GM12873 (cell line): Measurements from ENCODE around the gene ITGA5.

Experiments used
- TF ChIP-seq, protein P1 (sequence below): IDR thresholded peaks from 2 replicates; pipeline ENCODE4 v1.5.1; 2012; ENCODE audit warnings: low read depth, mild to moderate bottlenecking, moderate library complexity, low read length, control low read depth; ENCODE audit not compliant: insufficient read depth; ENCODE audit errors: missing control alignments

Gene ITGA5

DNA sequence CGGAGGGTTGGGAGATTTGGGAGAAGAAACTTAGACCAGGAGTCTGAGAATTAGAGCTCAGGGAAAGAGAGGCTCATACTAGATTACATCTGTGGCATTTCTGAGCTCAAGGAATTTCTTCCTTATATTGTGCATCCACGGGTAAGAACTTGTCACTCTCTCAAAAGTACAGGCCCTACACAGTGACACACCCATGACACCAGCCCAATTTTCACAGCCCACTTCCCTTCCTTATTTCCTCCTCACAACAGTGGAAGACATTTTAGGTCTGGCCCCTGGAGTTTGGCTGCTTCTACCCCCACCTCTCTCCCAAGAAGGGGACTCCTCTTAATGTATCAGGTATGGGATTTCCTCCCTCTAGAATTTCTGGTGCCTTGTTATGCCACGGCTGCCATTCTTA lies 25.3 kb downstream of the ITGA5 start:
- TF ChIP-seq, protein P1, sequence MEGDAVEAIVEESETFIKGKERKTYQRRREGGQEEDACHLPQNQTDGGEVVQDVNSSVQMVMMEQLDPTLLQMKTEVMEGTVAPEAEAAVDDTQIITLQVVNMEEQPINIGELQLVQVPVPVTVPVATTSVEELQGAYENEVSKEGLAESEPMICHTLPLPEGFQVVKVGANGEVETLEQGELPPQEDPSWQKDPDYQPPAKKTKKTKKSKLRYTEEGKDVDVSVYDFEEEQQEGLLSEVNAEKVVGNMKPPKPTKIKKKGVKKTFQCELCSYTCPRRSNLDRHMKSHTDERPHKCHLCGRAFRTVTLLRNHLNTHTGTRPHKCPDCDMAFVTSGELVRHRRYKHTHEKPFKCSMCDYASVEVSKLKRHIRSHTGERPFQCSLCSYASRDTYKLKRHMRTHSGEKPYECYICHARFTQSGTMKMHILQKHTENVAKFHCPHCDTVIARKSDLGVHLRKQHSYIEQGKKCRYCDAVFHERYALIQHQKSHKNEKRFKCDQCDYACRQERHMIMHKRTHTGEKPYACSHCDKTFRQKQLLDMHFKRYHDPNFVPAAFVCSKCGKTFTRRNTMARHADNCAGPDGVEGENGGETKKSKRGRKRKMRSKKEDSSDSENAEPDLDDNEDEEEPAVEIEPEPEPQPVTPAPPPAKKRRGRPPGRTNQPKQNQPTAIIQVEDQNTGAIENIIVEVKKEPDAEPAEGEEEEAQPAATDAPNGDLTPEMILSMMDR: no peak

DNA sequence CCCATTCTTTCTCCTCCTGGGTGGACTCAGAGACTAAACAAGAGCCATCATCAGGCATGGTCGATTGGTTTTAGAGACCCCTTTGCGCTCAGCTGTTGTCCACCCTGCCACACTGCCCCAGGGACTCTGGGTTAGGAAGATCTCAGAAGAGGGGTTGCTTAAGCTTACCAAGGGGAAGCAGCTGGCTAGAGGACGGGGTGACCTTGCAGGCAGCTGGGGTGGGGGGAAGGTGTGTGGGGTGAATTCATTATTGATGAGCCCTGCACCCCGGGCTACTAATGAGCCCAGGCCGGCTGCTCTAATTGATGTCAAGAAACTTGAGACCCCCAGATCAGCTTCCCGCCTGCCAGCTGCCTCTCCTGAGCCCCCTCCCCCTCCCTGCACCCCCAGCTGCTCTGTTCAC lies 25.9 kb downstream of the ITGA5 start:
- TF ChIP-seq, protein P1: no peak

DNA sequence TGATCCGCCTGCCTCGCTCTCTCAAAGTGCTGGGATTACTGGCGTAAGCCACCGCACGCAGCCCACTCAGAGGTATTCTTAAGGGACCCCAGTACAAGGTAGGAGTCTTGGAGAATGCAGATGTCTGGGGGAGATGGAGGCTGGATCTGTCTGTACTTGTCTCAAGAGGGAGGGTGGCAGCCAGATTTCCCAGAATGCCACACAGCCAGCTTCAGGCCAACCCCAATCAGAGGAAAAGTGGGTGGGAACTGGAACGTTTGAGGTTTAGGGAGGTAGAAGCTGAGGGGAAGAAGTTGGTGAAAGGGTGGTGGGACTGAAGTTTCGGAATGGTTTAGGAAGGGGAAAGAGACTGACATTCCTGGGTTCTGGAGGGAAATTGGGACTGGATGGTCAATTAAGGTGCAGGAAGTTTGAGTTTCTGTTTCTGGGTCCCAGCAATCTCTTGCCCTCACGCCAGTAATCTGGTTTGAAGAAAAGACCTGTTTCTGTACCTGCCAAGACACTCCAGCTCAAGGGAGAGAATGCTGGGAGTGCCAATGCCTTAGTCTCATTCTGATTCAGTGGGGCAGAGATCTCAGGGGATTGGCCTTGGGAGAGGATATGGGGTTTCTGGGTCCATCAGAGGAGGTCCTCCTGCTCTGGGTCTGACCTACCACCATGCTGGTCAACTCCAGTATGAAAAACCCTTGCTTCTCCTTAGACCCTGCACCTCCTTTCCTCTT lies 26.4 kb downstream of the ITGA5 start:
- TF ChIP-seq, protein P1: no peak

DNA sequence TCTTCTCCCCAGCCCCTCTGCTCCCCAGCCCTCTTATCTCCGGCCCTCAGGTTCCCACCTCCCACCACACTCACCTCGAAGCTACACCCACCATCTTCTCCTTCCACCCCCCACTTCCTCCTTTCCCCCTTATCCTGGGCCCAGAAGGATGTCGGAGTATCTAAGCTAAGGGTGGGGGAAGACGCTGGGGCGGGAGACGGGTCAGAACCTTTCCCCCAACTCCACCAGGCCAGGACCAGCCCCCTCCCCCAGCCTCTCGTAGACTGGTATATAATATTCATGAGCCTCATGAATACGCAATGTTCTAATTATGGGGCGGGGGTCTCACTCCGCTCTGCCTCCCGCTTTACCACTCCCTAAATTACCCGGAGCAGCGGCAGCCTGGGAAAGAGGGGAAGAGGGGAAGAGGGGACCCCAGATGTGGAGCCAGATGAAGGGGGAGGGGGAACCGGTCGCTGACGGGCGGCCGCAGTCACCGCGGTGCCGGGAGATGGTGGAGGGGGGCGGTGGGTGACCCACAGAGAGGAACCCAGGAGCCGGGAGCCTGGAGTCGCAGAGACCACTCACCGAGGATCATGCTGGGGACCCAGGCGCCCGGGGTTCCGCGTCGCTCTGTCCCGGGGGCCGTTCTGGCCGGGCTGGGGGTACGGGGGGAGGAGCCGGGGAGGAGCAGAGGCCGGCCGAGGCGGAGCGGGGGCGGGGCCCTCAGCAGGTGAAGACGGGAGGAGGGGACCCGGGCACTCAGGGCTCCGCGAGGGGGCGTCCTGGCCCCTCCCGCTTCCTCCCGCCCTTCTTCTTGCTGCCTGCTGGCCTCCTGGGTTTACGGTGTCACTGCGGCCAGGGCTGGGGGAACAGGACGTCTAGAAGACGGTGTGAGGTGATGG lies 28.2 kb downstream of the ITGA5 start:
- TF ChIP-seq, protein P1: peak; percentile 49

DNA sequence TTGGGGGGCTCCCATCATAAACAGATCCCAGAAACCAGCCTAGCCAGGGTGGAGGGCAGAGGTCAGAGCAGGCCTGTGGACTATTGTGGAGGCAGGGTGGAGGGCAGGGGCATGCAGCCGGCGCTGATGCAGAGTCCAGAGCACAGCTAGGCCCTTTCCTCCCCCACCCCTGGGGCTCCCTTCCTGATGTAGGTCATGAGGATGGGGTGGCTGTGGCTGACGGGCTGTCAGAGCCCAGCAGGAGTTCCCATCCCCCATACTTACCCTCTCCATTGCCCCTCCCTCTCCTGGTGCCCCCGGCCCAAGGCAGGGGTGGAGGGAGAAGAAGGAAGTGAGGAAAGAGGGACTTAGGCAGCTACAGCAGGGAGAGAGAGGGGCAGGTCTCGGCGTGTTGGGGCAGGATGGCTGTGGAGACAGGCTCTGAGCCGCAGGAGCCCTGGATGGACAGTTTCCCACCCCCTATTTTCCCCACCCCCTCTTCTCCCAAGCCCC lies 28.8 kb downstream of the ITGA5 start:
- TF ChIP-seq, protein P1: no peak

DNA sequence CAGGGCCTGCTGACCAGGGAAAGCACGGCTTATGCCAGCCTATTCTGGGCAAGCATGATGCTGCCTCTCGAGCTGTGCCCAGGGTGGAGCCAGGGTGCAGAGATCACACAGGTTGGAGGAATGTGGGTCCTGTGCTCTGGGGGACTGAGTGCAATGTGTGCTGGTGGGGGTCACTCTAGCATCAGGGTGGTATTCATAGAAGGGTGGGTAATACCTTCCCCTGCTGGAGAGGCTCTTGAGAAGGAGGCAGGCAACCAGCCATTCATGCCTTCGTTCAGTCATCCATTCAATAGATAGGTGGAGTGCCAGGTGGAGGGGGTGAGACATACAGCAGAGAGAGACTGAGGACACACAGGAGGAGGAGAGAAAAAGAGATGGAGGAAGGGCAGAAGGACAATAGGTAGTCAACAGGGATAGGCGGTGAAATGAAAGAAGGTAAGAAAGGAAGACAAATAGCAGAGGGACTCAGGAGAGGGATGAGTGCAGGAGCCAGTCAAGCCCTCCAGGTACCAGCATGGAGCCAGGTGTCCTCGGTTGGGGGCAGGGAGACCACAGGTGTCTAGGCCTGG lies 29.4 kb downstream of the ITGA5 start:
- TF ChIP-seq, protein P1: no peak

DNA sequence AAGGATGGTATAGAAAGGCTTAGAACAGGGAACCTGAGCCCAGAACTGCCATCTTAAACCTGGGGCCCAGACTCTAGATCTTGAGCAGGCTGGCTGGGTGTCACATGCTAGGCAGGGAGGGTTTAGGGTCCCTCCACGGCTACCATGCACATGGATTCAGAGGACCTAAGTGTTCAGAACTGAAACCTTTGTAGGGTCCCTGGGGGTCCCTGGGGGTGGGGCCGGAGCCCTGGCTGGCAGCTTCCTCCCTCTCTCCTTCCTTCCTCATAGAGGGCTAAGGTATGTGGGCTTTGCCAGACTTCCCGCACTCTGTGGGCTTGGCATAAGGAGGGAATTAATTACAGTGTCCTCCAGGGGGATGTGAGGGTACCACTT lies 29.9 kb downstream of the ITGA5 start:
- TF ChIP-seq, protein P1: no peak
